B cell (primary cell): Measurements from ENCODE around the gene CCNK. TPM values are rescaled to one million over a fixed set of nuclear protein-coding genes. Genes with fewer than 3 reads are reported as not detected.

ENCODE experiments used
- ATAC-seq: fragments of 200-7000 bp; cut with Tn5 transposase; one replicate; pipeline ENCODE4 v1.10.0; 2021; ENCODE audit warnings: low read depth, mild to moderate bottlenecking, moderate number of reproducible peaks, moderate library complexity
- CTCF ChIA-PET: fragments of 350-600 bp; sonication (Branson Sonifier 250); formaldehyde crosslinking; loops from one replicate; lab custom pipeline; 2021; ENCODE audit warnings: antibody characterized with exemption, inconsistent platforms; lab: Charles Lee
- POLR2A ChIA-PET: fragments of 350-600 bp; sonication (Branson Sonifier 250); formaldehyde crosslinking; loops from one replicate; lab custom pipeline; 2021; ENCODE audit warnings: antibody characterized with exemption; lab: Charles Lee
- DNase-seq: peaks from one replicate; pipeline ENCODE4 v3.0.0; 2013
- H2AFZ ChIP-seq: 2 replicates; pipeline ENCODE4 v1.6.1; 2012; ENCODE audit warnings: mild to moderate bottlenecking, low read depth, low read length; ENCODE audit not compliant: insufficient read depth, poor library complexity, severe bottlenecking
- H3K27ac ChIP-seq, 2 donors: 1 replicate in 1 of 2; 2 replicates in 1 of 2; pipeline ENCODE4 v1.5.1; 2012 to 2013; ENCODE audit warnings: low read length in 2 of 2, mild to moderate bottlenecking in 2 of 2, moderate library complexity in 1 of 2
- H3K27me3 ChIP-seq, 4 experiments: fragments of 200-600 bp in 1 of 4; sonication (generic) in 1 of 4; replicated peaks in 1 of 4; 1 replicate in 2 of 4; 2 replicates in 2 of 4; pipeline versions ENCODE4 v1.6.1 to v1.7.0; 2013 to 2016; ENCODE audit warnings: low read length in 3 of 4, mild to moderate bottlenecking in 2 of 4, mixed read lengths in 1 of 4, moderate library complexity in 1 of 4; ENCODE audit not compliant: insufficient read depth in 4 of 4, control insufficient read depth in 3 of 4; ENCODE audit errors: control extremely low read depth in 1 of 4
- H3K36me3 ChIP-seq, 2 experiments: replicated peaks in 1 of 2; 1 replicate in 1 of 2; 2 replicates in 1 of 2; pipeline versions ENCODE4 v1.6.1 to v1.7.1; 2013; ENCODE audit warnings: low read length in 1 of 2; ENCODE audit not compliant: insufficient read depth in 2 of 2, control insufficient read depth in 1 of 2; ENCODE audit errors: control extremely low read depth in 1 of 2, extremely low read depth in 1 of 2
- H3K4me1 ChIP-seq, 2 donors: fragments of 200-600 bp in 1 of 2; sonication (generic) in 1 of 2; 1 replicate in 1 of 2; 2 replicates in 1 of 2; pipeline versions ENCODE4 v1.5.1 to v1.6.1; 2013 to 2017; ENCODE audit warnings: low read length in 2 of 2; ENCODE audit not compliant: control insufficient read depth in 2 of 2, insufficient read depth in 2 of 2
- H3K4me2 ChIP-seq: replicated peaks from 2 replicates; pipeline ENCODE3; 2012; ENCODE audit warnings: mild to moderate bottlenecking, low read depth, low read length; ENCODE audit not compliant: poor library complexity, severe bottlenecking
- H3K4me3 ChIP-seq, 5 experiments: fragments of 200-600 bp in 1 of 5; sonication (generic) in 1 of 5; 1 replicate in 3 of 5; 2 replicates in 2 of 5; pipeline versions ENCODE4 v1.5.1 to v1.7.0; 2011 to 2016; ENCODE audit warnings: low read length in 4 of 5, mild to moderate bottlenecking in 4 of 5, low read depth in 2 of 5, control low read depth in 1 of 5, moderate library complexity in 1 of 5; ENCODE audit not compliant: insufficient read depth in 1 of 5; ENCODE audit errors: control extremely low read depth in 1 of 5, extremely low read depth in 1 of 5
- H3K79me2 ChIP-seq: fragments of 200-600 bp; sonication (generic); one replicate; pipeline ENCODE4 v1.6.0; 2016; ENCODE audit warnings: low read length; ENCODE audit not compliant: control insufficient read depth, insufficient read depth
- H3K9ac ChIP-seq: fragments of 200-600 bp; sonication (generic); 2 replicates; pipeline ENCODE4 v1.6.1; 2017; ENCODE audit warnings: mild to moderate bottlenecking, low read length, moderate library complexity
- H3K9me3 ChIP-seq, 3 donors: one replicate each; pipeline versions ENCODE4 v1.6.1 to v1.7.1; 2013; ENCODE audit warnings: low read length in 2 of 3; ENCODE audit not compliant: control insufficient read depth in 2 of 3, insufficient read depth in 1 of 3; ENCODE audit errors: control extremely low read depth in 1 of 3
- H4K20me1 ChIP-seq: 2 replicates; pipeline ENCODE4 v1.6.0; 2012; ENCODE audit warnings: mild to moderate bottlenecking, low read length; ENCODE audit not compliant: insufficient read depth, control insufficient read depth, poor library complexity, severe bottlenecking
- H3K27ac Mint-ChIP-seq: one replicate; pipeline ENCODE4 v1.8.0; 2021; ENCODE audit warnings: mixed read lengths
- H3K27me3 Mint-ChIP-seq: one replicate; pipeline ENCODE4 v1.8.0; 2021; ENCODE audit warnings: mixed read lengths
- H3K4me1 Mint-ChIP-seq: one replicate; pipeline ENCODE4 v1.8.0; 2021; ENCODE audit warnings: mixed read lengths
- H3K4me3 Mint-ChIP-seq: one replicate; pipeline ENCODE4 v1.8.0; 2021; ENCODE audit warnings: mixed read lengths
- H3K9me3 Mint-ChIP-seq: one replicate; pipeline ENCODE4 v1.8.0; 2022; ENCODE audit warnings: mixed read lengths; ENCODE audit not compliant: insufficient read depth
- EZH2 ChIP-seq: IDR thresholded peaks from 2 replicates; pipeline ENCODE4 v1.6.1; 2012; ENCODE audit warnings: borderline replicate concordance, low read depth, mild to moderate bottlenecking, moderate library complexity, low read length; ENCODE audit not compliant: insufficient read depth, poor library complexity, severe bottlenecking
- WGBS: methylation state at CpG from one replicate; pipeline ENCODE4 v1.1.5; 2013; ENCODE audit warnings: missing lambda C conversion rate; ENCODE audit not compliant: insufficient coverage; 5-methylcytosine and 5-hydroxymethylcytosine counted together
- intact Hi-C: fragments of 100-400 bp; cut with micrococcal nuclease; formaldehyde crosslinking; loops from one replicate; pipeline ENCODE4 v1.10.0; 2022
- polyA plus RNA-seq: library from polyadenylated mRNA; depleted of rRNA; stranded (reverse); fragments of >200 nt; gene quantifications from 2 replicates; pipeline ENCODE4 v1.2.3, GENCODE V29; 2012
- total RNA-seq, 2 donors: library from RNA; stranded (reverse); fragments of 120-200 nt in 1 of 2; gene quantifications; 1 replicate in 1 of 2; 2 replicates in 1 of 2; pipeline versions ENCODE4 v1.2.3 to v1.2.4, GENCODE V29; 2013 to 2022
- TF ChIP-seq, protein P1 (sequence below): fragments of 200-600 bp; IDR thresholded peaks from one replicate; pipeline ENCODE4 v1.8.0; 2022; ENCODE audit warnings: antibody characterized with exemption, mild to moderate bottlenecking

CCNK gene
- total and polyA plus RNA-seq, 2 donors (not counting 1 experiment from before 2014, with no cell fraction given), result 17.5 to 82.0 TPM

DNA sequence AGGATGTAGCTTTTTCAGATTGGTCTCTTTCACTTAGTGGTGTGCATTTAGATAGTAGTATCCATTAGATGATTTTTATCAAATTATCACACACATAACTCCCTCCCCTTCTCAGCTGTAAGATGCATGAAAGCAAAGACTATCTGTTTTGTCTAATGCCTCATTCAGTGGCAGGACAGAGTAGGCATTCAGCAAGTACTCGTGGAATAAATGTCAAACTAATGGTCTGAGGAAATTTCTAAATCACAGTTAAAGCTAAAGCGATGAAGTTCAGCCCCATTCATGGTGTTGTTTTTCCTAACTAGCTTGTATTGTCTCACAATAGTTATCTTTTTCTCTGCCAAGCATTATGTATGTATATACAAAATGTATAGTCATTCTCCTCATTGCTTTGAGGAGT is 16.1 kb downstream of the CCNK start:
- Histone ChIP-seq H3K79me2 (peaks cover 20% of the 10 kb centered on the region), H3K36me3 (peaks cover 23 to 87% of the 10 kb centered on the region in 2 experiments), H4K20me1 (peaks cover 18% of the 10 kb centered on the region), H3K4me2 (no peak overlapping the region), H3K9me3 (no peaks in the 10 kb centered on the region), H3K27ac (no peak overlapping the region), H3K4me1 (no peaks in the 10 kb centered on the region), H3K9ac (no peak overlapping the region), H3K4me3 (no peak overlapping the region), H3K27me3 (no peaks in the 10 kb centered on the region), H2AFZ (no peak overlapping the region)
- ChIA-PET CTCF (no interaction called here), POLR2A (no interaction called here)
- intact Hi-C loops, result no loop called here
- TF ChIP-seq, protein P1, sequence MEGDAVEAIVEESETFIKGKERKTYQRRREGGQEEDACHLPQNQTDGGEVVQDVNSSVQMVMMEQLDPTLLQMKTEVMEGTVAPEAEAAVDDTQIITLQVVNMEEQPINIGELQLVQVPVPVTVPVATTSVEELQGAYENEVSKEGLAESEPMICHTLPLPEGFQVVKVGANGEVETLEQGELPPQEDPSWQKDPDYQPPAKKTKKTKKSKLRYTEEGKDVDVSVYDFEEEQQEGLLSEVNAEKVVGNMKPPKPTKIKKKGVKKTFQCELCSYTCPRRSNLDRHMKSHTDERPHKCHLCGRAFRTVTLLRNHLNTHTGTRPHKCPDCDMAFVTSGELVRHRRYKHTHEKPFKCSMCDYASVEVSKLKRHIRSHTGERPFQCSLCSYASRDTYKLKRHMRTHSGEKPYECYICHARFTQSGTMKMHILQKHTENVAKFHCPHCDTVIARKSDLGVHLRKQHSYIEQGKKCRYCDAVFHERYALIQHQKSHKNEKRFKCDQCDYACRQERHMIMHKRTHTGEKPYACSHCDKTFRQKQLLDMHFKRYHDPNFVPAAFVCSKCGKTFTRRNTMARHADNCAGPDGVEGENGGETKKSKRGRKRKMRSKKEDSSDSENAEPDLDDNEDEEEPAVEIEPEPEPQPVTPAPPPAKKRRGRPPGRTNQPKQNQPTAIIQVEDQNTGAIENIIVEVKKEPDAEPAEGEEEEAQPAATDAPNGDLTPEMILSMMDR, result no peak
- WGBS, result 100% methylated on average over 1 of the region's 2 CpGs
- H3K27me3 Mint-ChIP-seq, result no peaks in the 10 kb centered on the region
- H3K27ac Mint-ChIP-seq, result no peak overlapping the region
- no peaks in the 10 kb centered on the region for H3K9me3 Mint-ChIP-seq
- no peak for DNase-seq
- no peak for ATAC-seq
- peaks cover 2% of the 10 kb centered on the region for H3K4me1 Mint-ChIP-seq
- H3K4me3 Mint-ChIP-seq, result no peak overlapping the region

DNA sequence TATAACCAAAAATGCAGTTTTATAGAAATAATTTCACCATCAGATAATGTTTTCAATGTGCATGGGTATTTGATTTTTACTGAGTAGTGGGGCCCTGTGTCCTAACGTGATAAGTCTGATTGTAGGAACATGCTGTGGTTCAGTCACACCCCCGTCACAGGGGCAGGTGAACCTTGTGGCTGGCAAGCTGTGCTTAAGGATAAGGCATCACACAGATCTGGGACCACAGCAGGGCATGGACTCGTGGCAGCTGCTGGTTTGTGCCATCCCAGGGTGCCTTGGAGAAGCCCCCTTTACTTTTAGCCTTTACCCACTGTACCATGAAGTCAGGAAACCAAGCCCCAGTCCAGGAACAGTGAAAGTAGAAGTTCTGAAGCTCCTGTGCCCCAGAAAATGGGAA is 16.7 kb downstream of the CCNK start:
- peaks cover 14% of the 10 kb centered on the region for H3K79me2 ChIP-seq
- H4K20me1 ChIP-seq, result peaks cover 12% of the 10 kb centered on the region
- TF ChIP-seq, protein P1, result no peak
- no peak for TF ChIP-seq EZH2
- ATAC-seq, result no peak
- no peak overlapping the region for H3K27ac ChIP-seq
- intact Hi-C loops, result no loop called here
- H3K4me2 ChIP-seq, result no peak overlapping the region
- DNase-seq, result no peak
- Mint-ChIP-seq H3K4me3 (no peak overlapping the region), H3K4me1 (peaks cover 1% of the 10 kb centered on the region), H3K27ac (no peak overlapping the region), H3K27me3 (no peaks in the 10 kb centered on the region), H3K9me3 (no peaks in the 10 kb centered on the region)
- no peak overlapping the region for H3K4me3 ChIP-seq
- no peaks in the 10 kb centered on the region for H3K9me3 ChIP-seq
- WGBS, result 100% methylated on average over 2 of the region's 3 CpGs
- ChIA-PET POLR2A (no interaction called here), CTCF (no interaction called here)
- H3K27me3 ChIP-seq, result no peaks in the 10 kb centered on the region
- H2AFZ ChIP-seq, result no peak overlapping the region
- peaks cover 23 to 87% of the 10 kb centered on the region in 2 experiments for H3K36me3 ChIP-seq
- H3K4me1 ChIP-seq, result no peaks in the 10 kb centered on the region
- no peak overlapping the region for H3K9ac ChIP-seq
